B cell (primary cell): ENCODE results near the gene COMT. TPM values are rescaled to one million over a fixed set of nuclear protein-coding genes. Genes with fewer than 3 reads are reported as not detected.

Experiments used
- ATAC-seq: fragments of 200-7000 bp; cut with Tn5 transposase; one replicate; pipeline ENCODE4 v1.10.0; 2021; ENCODE audit warnings: low read depth, mild to moderate bottlenecking, moderate number of reproducible peaks, moderate library complexity
- CTCF ChIA-PET: fragments of 350-600 bp; sonication (Branson Sonifier 250); formaldehyde crosslinking; loops from one replicate; lab custom pipeline; 2021; ENCODE audit warnings: antibody characterized with exemption, inconsistent platforms; lab: Charles Lee
- POLR2A ChIA-PET: fragments of 350-600 bp; sonication (Branson Sonifier 250); formaldehyde crosslinking; loops from one replicate; lab custom pipeline; 2021; ENCODE audit warnings: antibody characterized with exemption; lab: Charles Lee
- DNase-seq: peaks from one replicate; pipeline ENCODE4 v3.0.0; 2013
- H2AFZ ChIP-seq: 2 replicates; pipeline ENCODE4 v1.6.1; 2012; ENCODE audit warnings: mild to moderate bottlenecking, low read depth, low read length; ENCODE audit not compliant: insufficient read depth, poor library complexity, severe bottlenecking
- H3K27ac ChIP-seq, 2 donors: 1 replicate in 1 of 2; 2 replicates in 1 of 2; pipeline ENCODE4 v1.5.1; 2012 to 2013; ENCODE audit warnings: low read length in 2 of 2, mild to moderate bottlenecking in 2 of 2, moderate library complexity in 1 of 2
- H3K27me3 ChIP-seq, 4 experiments: fragments of 200-600 bp in 1 of 4; sonication (generic) in 1 of 4; replicated peaks in 1 of 4; 1 replicate in 2 of 4; 2 replicates in 2 of 4; pipeline versions ENCODE4 v1.6.1 to v1.7.0; 2013 to 2016; ENCODE audit warnings: low read length in 3 of 4, mild to moderate bottlenecking in 2 of 4, mixed read lengths in 1 of 4, moderate library complexity in 1 of 4; ENCODE audit not compliant: insufficient read depth in 4 of 4, control insufficient read depth in 3 of 4; ENCODE audit errors: control extremely low read depth in 1 of 4
- H3K36me3 ChIP-seq, 2 experiments: replicated peaks in 1 of 2; 1 replicate in 1 of 2; 2 replicates in 1 of 2; pipeline versions ENCODE4 v1.6.1 to v1.7.1; 2013; ENCODE audit warnings: low read length in 1 of 2; ENCODE audit not compliant: insufficient read depth in 2 of 2, control insufficient read depth in 1 of 2; ENCODE audit errors: control extremely low read depth in 1 of 2, extremely low read depth in 1 of 2
- H3K4me1 ChIP-seq, 2 donors: fragments of 200-600 bp in 1 of 2; sonication (generic) in 1 of 2; 1 replicate in 1 of 2; 2 replicates in 1 of 2; pipeline versions ENCODE4 v1.5.1 to v1.6.1; 2013 to 2017; ENCODE audit warnings: low read length in 2 of 2; ENCODE audit not compliant: control insufficient read depth in 2 of 2, insufficient read depth in 2 of 2
- H3K4me2 ChIP-seq: replicated peaks from 2 replicates; pipeline ENCODE3; 2012; ENCODE audit warnings: mild to moderate bottlenecking, low read depth, low read length; ENCODE audit not compliant: poor library complexity, severe bottlenecking
- H3K4me3 ChIP-seq, 5 experiments: fragments of 200-600 bp in 1 of 5; sonication (generic) in 1 of 5; 1 replicate in 3 of 5; 2 replicates in 2 of 5; pipeline versions ENCODE4 v1.5.1 to v1.7.0; 2011 to 2016; ENCODE audit warnings: low read length in 4 of 5, mild to moderate bottlenecking in 4 of 5, low read depth in 2 of 5, control low read depth in 1 of 5, moderate library complexity in 1 of 5; ENCODE audit not compliant: insufficient read depth in 1 of 5; ENCODE audit errors: control extremely low read depth in 1 of 5, extremely low read depth in 1 of 5
- H3K79me2 ChIP-seq: fragments of 200-600 bp; sonication (generic); one replicate; pipeline ENCODE4 v1.6.0; 2016; ENCODE audit warnings: low read length; ENCODE audit not compliant: control insufficient read depth, insufficient read depth
- H3K9ac ChIP-seq: fragments of 200-600 bp; sonication (generic); 2 replicates; pipeline ENCODE4 v1.6.1; 2017; ENCODE audit warnings: mild to moderate bottlenecking, low read length, moderate library complexity
- H3K9me3 ChIP-seq, 3 donors: one replicate each; pipeline versions ENCODE4 v1.6.1 to v1.7.1; 2013; ENCODE audit warnings: low read length in 2 of 3; ENCODE audit not compliant: control insufficient read depth in 2 of 3, insufficient read depth in 1 of 3; ENCODE audit errors: control extremely low read depth in 1 of 3
- H4K20me1 ChIP-seq: 2 replicates; pipeline ENCODE4 v1.6.0; 2012; ENCODE audit warnings: mild to moderate bottlenecking, low read length; ENCODE audit not compliant: insufficient read depth, control insufficient read depth, poor library complexity, severe bottlenecking
- H3K27ac Mint-ChIP-seq: one replicate; pipeline ENCODE4 v1.8.0; 2021; ENCODE audit warnings: mixed read lengths
- H3K27me3 Mint-ChIP-seq: one replicate; pipeline ENCODE4 v1.8.0; 2021; ENCODE audit warnings: mixed read lengths
- H3K4me1 Mint-ChIP-seq: one replicate; pipeline ENCODE4 v1.8.0; 2021; ENCODE audit warnings: mixed read lengths
- H3K4me3 Mint-ChIP-seq: one replicate; pipeline ENCODE4 v1.8.0; 2021; ENCODE audit warnings: mixed read lengths
- H3K9me3 Mint-ChIP-seq: one replicate; pipeline ENCODE4 v1.8.0; 2022; ENCODE audit warnings: mixed read lengths; ENCODE audit not compliant: insufficient read depth
- CTCF ChIP-seq: fragments of 200-600 bp; IDR thresholded peaks from one replicate; pipeline ENCODE4 v1.8.0; 2022; ENCODE audit warnings: antibody characterized with exemption, mild to moderate bottlenecking
- EZH2 ChIP-seq: IDR thresholded peaks from 2 replicates; pipeline ENCODE4 v1.6.1; 2012; ENCODE audit warnings: borderline replicate concordance, low read depth, mild to moderate bottlenecking, moderate library complexity, low read length; ENCODE audit not compliant: insufficient read depth, poor library complexity, severe bottlenecking
- WGBS: methylation state at CpG from one replicate; pipeline ENCODE4 v1.1.5; 2013; ENCODE audit warnings: missing lambda C conversion rate; ENCODE audit not compliant: insufficient coverage; 5-methylcytosine and 5-hydroxymethylcytosine counted together
- intact Hi-C: fragments of 100-400 bp; cut with micrococcal nuclease; formaldehyde crosslinking; loops from one replicate; pipeline ENCODE4 v1.10.0; 2022
- polyA plus RNA-seq: library from polyadenylated mRNA; depleted of rRNA; stranded (reverse); fragments of >200 nt; gene quantifications from 2 replicates; pipeline ENCODE4 v1.2.3, GENCODE V29; 2012
- total RNA-seq, 2 donors: library from RNA; stranded (reverse); fragments of 120-200 nt in 1 of 2; gene quantifications; 1 replicate in 1 of 2; 2 replicates in 1 of 2; pipeline versions ENCODE4 v1.2.3 to v1.2.4, GENCODE V29; 2013 to 2022

COMT gene
- total and polyA plus RNA-seq, 2 donors (not counting 1 experiment from before 2014, with no cell fraction given): 32.6 to 58.3 TPM

GRCh38 chr22:19959043-19959586, 17.5 kb downstream of the COMT start:
- WGBS: 81% methylated on average over 24 of the region's 30 CpGs
- ATAC-seq (no peak), DNase-seq (no peak)
- no peak overlapping the region for H3K4me3 Mint-ChIP-seq
- no peaks in the 10 kb centered on the region for H3K27me3 Mint-ChIP-seq
- H3K4me3 ChIP-seq: no peak overlapping the region
- H3K9me3 Mint-ChIP-seq: no peaks in the 10 kb centered on the region
- no peak overlapping the region for H3K9ac ChIP-seq
- no peak overlapping the region for H3K27ac Mint-ChIP-seq
- H2AFZ ChIP-seq: no peak overlapping the region
- TF ChIP-seq CTCF (no peak), EZH2 (no peak)
- H3K4me1 ChIP-seq: no peaks in the 10 kb centered on the region
- POLR2A ChIA-PET: no interaction called here
- no peak overlapping the region for H3K27ac ChIP-seq
- H3K4me1 Mint-ChIP-seq: peaks cover 18% of the 10 kb centered on the region
- no peak overlapping the region for H3K4me2 ChIP-seq
- peaks cover 0 to 6% of the 10 kb centered on the region in 2 experiments for H3K36me3 ChIP-seq
- peaks cover 50% of the 10 kb centered on the region for H4K20me1 ChIP-seq
- peaks cover 25% of the 10 kb centered on the region for H3K79me2 ChIP-seq
- CTCF ChIA-PET: interaction anchor here (0.6 to 0.9 kb wide), 3 partner anchors 11 to 108 kb away, joined by 3 to 5 read pairs (median 4); no protein-coding TSS in a partner anchor
- intact Hi-C loops: no loop called here
- peaks cover 0 to 3% (median 0%) of the 10 kb centered on the region in 3 donors for H3K9me3 ChIP-seq
- no peaks in the 10 kb centered on the region for H3K27me3 ChIP-seq
